ENCODE measurements around the gene SNX9. TPM values are rescaled to one million over a fixed set of nuclear protein-coding genes. Genes with fewer than 3 reads are reported as not detected.
A peak's percentile ranks its signal among the peaks of the same experiment; 100 is the strongest.
"Not testable (repeated sequence)": the region's sequence is repeated elsewhere in the genome, so short reads cannot be mapped to it uniquely, and the experiment has no call there.

The SNX9 gene
- total RNA-seq, 2 donors from 2014 or later: 53.6 to 75.4 TPM

GRCh38 chr6:157798851-157799250, 24.2 kb upstream of the SNX9 start:
- no peak for DNase-seq
- intact Hi-C loops (cut with DNase I, micrococcal nuclease): no loop called here
- no peak for ATAC-seq

- intact Hi-C loops (cut with DNase I, micrococcal nuclease); ATAC-seq; DNase-seq: not testable (repeated sequence)
Observed at GRCh38 chr6:157799561-157799960, 23.5 kb upstream of the SNX9 start.

- ATAC-seq (no peak), DNase-seq (no peak)
Observed at GRCh38 chr6:157800420-157801237, 22.4 kb upstream of the SNX9 start.

GRCh38 chr6:157804448-157805327, 18.4 kb upstream of the SNX9 start:
- ATAC-seq: no peak
- no peak for DNase-seq
- intact Hi-C loops (cut with DNase I, micrococcal nuclease): no loop called here

More at GRCh38 chr6:157800420-157801237, 22.4 kb upstream of the SNX9 start:
- intact Hi-C loops (cut with DNase I, micrococcal nuclease): no loop called here

GRCh38 chr6:157806131-157806855, 16.8 kb upstream of the SNX9 start:
- no peak for DNase-seq
- intact Hi-C loops (cut with DNase I, micrococcal nuclease): no loop called here
- ATAC-seq: no peak

- ATAC-seq: no peak
- no peak for DNase-seq
- intact Hi-C loops (cut with DNase I, micrococcal nuclease): no loop called here
Observed at GRCh38 chr6:157806856-157807215, 16.2 kb upstream of the SNX9 start.

GRCh38 chr6:157808405-157808950, 14.6 kb upstream of the SNX9 start:
- intact Hi-C loops (cut with DNase I, micrococcal nuclease): no loop called here
- no peak for DNase-seq
- no peak for ATAC-seq

- intact Hi-C loops (cut with DNase I, micrococcal nuclease): no loop called here
- DNase-seq: no peak
- no peak for ATAC-seq
Observed at GRCh38 chr6:157809613-157810012, 13.4 kb upstream of the SNX9 start.

GRCh38 chr6:157811137-157811475, 11.9 kb upstream of the SNX9 start:
- ATAC-seq (no peak), DNase-seq (no peak)
- intact Hi-C loops (cut with DNase I, micrococcal nuclease): no loop called here

GRCh38 chr6:157811476-157812173, 11.4 kb upstream of the SNX9 start:
- intact Hi-C loops (cut with DNase I, micrococcal nuclease): no loop called here
- DNase-seq (no peak), ATAC-seq (no peak)

GRCh38 chr6:157812425-157813171, 10.4 kb upstream of the SNX9 start:
- ATAC-seq (no peak), DNase-seq (no peak)
- intact Hi-C loops (cut with DNase I, micrococcal nuclease): no loop called here

GRCh38 chr6:157813191-157813590, 9.9 kb upstream of the SNX9 start:
- intact Hi-C loops (cut with DNase I, micrococcal nuclease): no loop called here
- no peak for ATAC-seq
- DNase-seq: no peak

GRCh38 chr6:157813750-157814455, 9.1 kb upstream of the SNX9 start:
- DNase-seq: no peak
- intact Hi-C loops (cut with DNase I, micrococcal nuclease): no loop called here
- no peak for ATAC-seq

GRCh38 chr6:157814883-157815282, 8.2 kb upstream of the SNX9 start:
- no peak for ATAC-seq
- intact Hi-C loops (cut with DNase I, micrococcal nuclease): no loop called here
- no peak for DNase-seq

GRCh38 chr6:157821342-157822033, 1.6 kb upstream of the SNX9 start:
- intact Hi-C loops (cut with DNase I, micrococcal nuclease): no loop called here
- no peak for ATAC-seq

GRCh38 chr6:157822245-157823000, 623 bp upstream of the SNX9 start:
- ATAC-seq (no peak), DNase-seq (peak in 1 of 2 donors; percentile 45)
- intact Hi-C loops (cut with DNase I, micrococcal nuclease): no loop called here

More at GRCh38 chr6:157821342-157822033, 1.6 kb upstream of the SNX9 start:
- DNase-seq: no peak
